LNCaP clone FGC (cell line): ENCODE data around the gene FGF12.

Experiments used
- DNase-seq: peaks from one replicate; pipeline ENCODE4 v3.0.0-alpha.2; 2011; ENCODE audit warnings: low read depth
- H3K4me3 ChIP-seq: 2 replicates; pipeline ENCODE4 v1.5.1; 2011; ENCODE audit warnings: mild to moderate bottlenecking, low read depth, low read length, control low read depth
- TF ChIP-seq, protein P1 (sequence below): IDR thresholded peaks from 2 replicates; pipeline ENCODE4 v1.5.1; 2012; ENCODE audit warnings: mild to moderate bottlenecking; ENCODE audit not compliant: control insufficient read depth, insufficient read depth; ENCODE audit errors: extremely low read depth

The FGF12 gene

DNA sequence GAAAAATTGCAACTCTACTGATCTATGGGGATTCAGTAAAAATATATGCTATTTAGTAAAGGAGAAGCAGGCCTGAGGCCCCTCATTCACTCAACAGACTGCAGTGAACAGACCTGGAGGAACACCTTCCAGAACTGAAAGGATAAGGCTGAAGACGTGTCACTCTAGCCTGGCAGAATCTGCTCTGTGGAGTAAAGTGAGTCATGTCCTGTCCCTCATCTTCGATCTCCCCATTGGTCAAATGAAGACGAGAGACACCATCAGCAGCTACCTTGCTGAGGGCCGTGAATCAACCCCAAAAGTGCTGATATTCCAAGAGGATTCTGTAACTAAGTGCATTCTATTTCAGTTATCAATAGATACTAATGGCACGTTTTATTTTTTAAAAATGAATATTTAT lies 359.7 kb downstream of the FGF12 start:
- no peak for DNase-seq
- no peak overlapping the region for H3K4me3 ChIP-seq
- TF ChIP-seq, protein P1, sequence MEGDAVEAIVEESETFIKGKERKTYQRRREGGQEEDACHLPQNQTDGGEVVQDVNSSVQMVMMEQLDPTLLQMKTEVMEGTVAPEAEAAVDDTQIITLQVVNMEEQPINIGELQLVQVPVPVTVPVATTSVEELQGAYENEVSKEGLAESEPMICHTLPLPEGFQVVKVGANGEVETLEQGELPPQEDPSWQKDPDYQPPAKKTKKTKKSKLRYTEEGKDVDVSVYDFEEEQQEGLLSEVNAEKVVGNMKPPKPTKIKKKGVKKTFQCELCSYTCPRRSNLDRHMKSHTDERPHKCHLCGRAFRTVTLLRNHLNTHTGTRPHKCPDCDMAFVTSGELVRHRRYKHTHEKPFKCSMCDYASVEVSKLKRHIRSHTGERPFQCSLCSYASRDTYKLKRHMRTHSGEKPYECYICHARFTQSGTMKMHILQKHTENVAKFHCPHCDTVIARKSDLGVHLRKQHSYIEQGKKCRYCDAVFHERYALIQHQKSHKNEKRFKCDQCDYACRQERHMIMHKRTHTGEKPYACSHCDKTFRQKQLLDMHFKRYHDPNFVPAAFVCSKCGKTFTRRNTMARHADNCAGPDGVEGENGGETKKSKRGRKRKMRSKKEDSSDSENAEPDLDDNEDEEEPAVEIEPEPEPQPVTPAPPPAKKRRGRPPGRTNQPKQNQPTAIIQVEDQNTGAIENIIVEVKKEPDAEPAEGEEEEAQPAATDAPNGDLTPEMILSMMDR = no peak

DNA sequence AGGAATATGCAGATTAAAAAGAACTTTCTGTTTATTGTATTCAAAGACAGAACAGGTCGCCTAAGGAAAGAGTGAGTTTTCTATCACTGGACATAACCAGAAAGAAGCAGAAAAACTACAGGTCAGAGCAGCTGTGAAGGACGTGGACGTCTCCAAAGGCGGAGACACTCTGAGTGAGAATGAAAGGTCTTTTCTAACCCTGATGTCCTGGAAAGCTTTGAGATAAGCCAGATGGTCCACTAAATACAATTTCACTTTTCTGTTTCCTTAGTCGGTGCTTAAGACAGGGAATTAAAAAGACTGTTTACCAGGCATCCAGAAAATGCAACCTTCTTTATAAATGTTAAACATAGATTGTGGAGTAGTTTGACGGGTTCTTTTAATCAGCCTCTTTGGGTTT lies 360.4 kb downstream of the FGF12 start:
- DNase-seq = no peak
- TF ChIP-seq, protein P1 = no peak
- no peak overlapping the region for H3K4me3 ChIP-seq

- TF ChIP-seq, protein P1 = no peak
- no peak overlapping the region for H3K4me3 ChIP-seq
- no peak for DNase-seq
These were observed 361.8 kb downstream of the FGF12 start for GRCh38 chr3:192365571-192365970.

GRCh38 chr3:192364316-192364715 lies 363.0 kb downstream of the FGF12 start:
- TF ChIP-seq, protein P1 = no peak
- no peak for DNase-seq
- no peak overlapping the region for H3K4me3 ChIP-seq

GRCh38 chr3:192354687-192355086 lies 372.7 kb downstream of the FGF12 start:
- no peak for DNase-seq
- no peak overlapping the region for H3K4me3 ChIP-seq
- TF ChIP-seq, protein P1 = no peak

DNA sequence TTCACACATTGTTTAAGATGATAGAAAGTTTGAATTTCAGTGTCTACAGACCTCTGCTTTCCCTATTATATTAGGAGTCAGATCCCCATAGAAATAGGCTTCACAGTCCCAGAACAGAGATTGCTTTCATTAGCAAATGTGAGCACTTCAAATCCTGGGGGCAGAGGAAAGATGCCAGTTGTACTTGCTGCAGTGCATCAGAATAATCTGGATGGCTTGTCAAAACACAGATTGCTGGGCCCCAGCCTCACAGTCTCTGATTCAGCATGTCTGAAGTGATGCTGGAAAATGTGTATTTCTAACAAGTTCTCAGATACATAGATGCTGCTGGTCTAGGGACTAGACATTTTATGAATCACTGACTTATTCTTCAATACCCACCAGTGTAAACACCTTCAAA lies 375.2 kb downstream of the FGF12 start:
- TF ChIP-seq, protein P1 = no peak
- no peak overlapping the region for H3K4me3 ChIP-seq
- DNase-seq = no peak

DNA sequence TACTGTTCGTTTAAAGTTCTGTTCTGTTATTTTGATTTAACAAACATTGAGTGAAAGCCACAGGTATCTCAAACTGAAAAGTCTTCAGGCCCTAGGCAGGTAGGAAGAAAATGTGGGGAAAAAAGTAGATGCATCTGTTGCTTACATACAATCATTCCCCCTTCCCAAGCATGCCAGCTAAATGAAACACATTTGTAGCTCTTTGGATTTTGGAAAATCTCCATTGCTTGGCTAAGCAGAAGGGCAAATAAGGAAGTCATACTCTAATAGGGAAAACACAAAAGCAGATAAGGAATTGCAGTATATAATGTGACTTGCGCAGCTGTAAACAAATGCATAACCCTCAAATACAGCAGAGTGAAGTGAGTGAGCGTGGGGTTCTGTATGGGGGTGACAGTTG lies 375.9 kb downstream of the FGF12 start:
- no peak overlapping the region for H3K4me3 ChIP-seq
- TF ChIP-seq, protein P1 = no peak
- DNase-seq = peak; percentile 35
